Stimulated activated CD8-positive, alpha-beta memory T cell treated with anti-CD3 and anti-CD28 coated beads, Interleukin-12 subunit alpha, Interleukin-12 subunit beta, amount 100 ng/mL, for 1 hour (primary cell): ENCODE data around the gene ARHGEF17.
"Not testable (repeated sequence)": the region's sequence is repeated elsewhere in the genome, so short reads cannot be mapped to it uniquely, and the experiment has no call there.

ENCODE experiments used
- DNase-seq: peaks from one replicate; pipeline ENCODE4 v3.0.0-alpha.2; 2020; ENCODE audit warnings: low read depth

Gene ARHGEF17

GRCh38 chr11:73308003-73308960 lies at the start of gene ARHGEF17:
Gene ARHGEF17 (plus strand): TSS chr11:73308276. CDS start chr11:73308639, 363 bp downstream.
- DNase-seq, result no peak

GRCh38 chr11:73259406-73260126 lies 48.5 kb upstream of the ARHGEF17 start:
- no peak for DNase-seq

GRCh38 chr11:73260127-73260457 lies 48.0 kb upstream of the ARHGEF17 start:
- DNase-seq, result no peak

GRCh38 chr11:73262851-73263495 lies 45.1 kb upstream of the ARHGEF17 start:
- DNase-seq, result no peak

GRCh38 chr11:73263640-73264039 lies 44.4 kb upstream of the ARHGEF17 start:
- DNase-seq, result no peak

GRCh38 chr11:73265278-73265810 lies 42.7 kb upstream of the ARHGEF17 start:
- DNase-seq, result no peak

GRCh38 chr11:73265853-73266645 lies 42.0 kb upstream of the ARHGEF17 start:
- DNase-seq, result no peak

- no peak for DNase-seq
Measured at GRCh38 chr11:73266646-73267020, 41.4 kb upstream of the ARHGEF17 start.

- DNase-seq, result no peak
Measured at GRCh38 chr11:73267122-73267846, 40.8 kb upstream of the ARHGEF17 start.

GRCh38 chr11:73267906-73268540 lies 40.1 kb upstream of the ARHGEF17 start:
- DNase-seq, result no peak

- no peak for DNase-seq
Measured at GRCh38 chr11:73268671-73269271, 39.3 kb upstream of the ARHGEF17 start.

GRCh38 chr11:73269459-73270015 lies 38.5 kb upstream of the ARHGEF17 start:
- no peak for DNase-seq

GRCh38 chr11:73270016-73270854 lies 37.8 kb upstream of the ARHGEF17 start:
- DNase-seq, result no peak

GRCh38 chr11:73270855-73271477 lies 37.1 kb upstream of the ARHGEF17 start:
- no peak for DNase-seq

GRCh38 chr11:73271478-73271865 lies 36.6 kb upstream of the ARHGEF17 start:
- DNase-seq, result not testable (repeated sequence)

- DNase-seq, result no peak
Measured at GRCh38 chr11:73271936-73272679, 36.0 kb upstream of the ARHGEF17 start, which contains the start of gene P2RY6. Gene P2RY6 (plus strand): TSS chr11:73272338. CDS start chr11:73296519, 24,181 bp downstream.

- no peak for DNase-seq
Measured at GRCh38 chr11:73272680-73273038, 35.4 kb upstream of the ARHGEF17 start.
